GM12891 (cell line): Measurements from ENCODE around the gene THSD4. TPM values are rescaled to one million over a fixed set of nuclear protein-coding genes. Genes with fewer than 3 reads are reported as not detected.
A peak's percentile ranks its signal among the peaks of the same experiment; 100 is the strongest.

Source experiments
- DNase-seq: peaks from one replicate; pipeline ENCODE4 v3.0.0; 2011; ENCODE audit warnings: low spot score; ENCODE audit not compliant: insufficient read length
- FAIRE-seq: peaks from 2 replicates; lab custom pipeline; 2011; peaks lifted over from hg19 to GRCh38; lab: Jason Lieb, UNC
- PAX5 ChIP-seq: IDR thresholded peaks from 2 replicates; pipeline ENCODE4 v1.6.1; 2011; ENCODE audit warnings: low read length, moderate library complexity, mild to moderate bottlenecking; ENCODE audit not compliant: insufficient read depth, severe bottlenecking
- POLR2A ChIP-seq: IDR thresholded peaks from 2 replicates; pipeline ENCODE4 v1.6.1; 2011; ENCODE audit warnings: low read depth, low read length, control low read depth
- POLR2AphosphoS5 ChIP-seq: IDR thresholded peaks from 2 replicates; pipeline ENCODE4 v1.6.1; 2011; ENCODE audit warnings: low read depth, low read length, control low read depth
- POU2F2 ChIP-seq: IDR thresholded peaks from 2 replicates; pipeline ENCODE4 v1.6.1; 2011; ENCODE audit warnings: low read depth, mild to moderate bottlenecking, control low read depth, low read length, moderate library complexity
- SPI1 ChIP-seq: IDR thresholded peaks from 2 replicates; pipeline ENCODE4 v1.6.1; 2011; ENCODE audit warnings: low read depth, low read length, control low read depth
- TAF1 ChIP-seq: IDR thresholded peaks from 2 replicates; pipeline ENCODE4 v1.6.1; 2011; ENCODE audit warnings: low read depth, low read length, control low read depth
- polyA plus RNA-seq: library from polyadenylated mRNA; unstranded; fragments of >200 nt; gene quantifications from one replicate; pipeline ENCODE4 v1.2.1, GENCODE V29; 2012; ENCODE audit warnings: low read depth, missing spikeins, inconsistent platforms; ENCODE audit not compliant: missing spikeins

Gene THSD4
- 0.04 TPM for polyA plus RNA-seq

GRCh38 chr15:71114887-71115566, at the start of gene THSD4:
TSS of gene THSD4 (plus strand) at chr15:71115471.
- peak; percentile 72 for FAIRE-seq
- TF ChIP-seq POU2F2 (no peak), SPI1 (no peak), POLR2A (no peak), TAF1 (no peak), POLR2AphosphoS5 (no peak), PAX5 (no peak)
- peak; percentile 91 for DNase-seq

- DNase-seq (no peak), FAIRE-seq (no peak)
- no peak for TF ChIP-seq PAX5
- TF ChIP-seq POLR2AphosphoS5: no peak
- no peak for TF ChIP-seq POU2F2
- TF ChIP-seq SPI1: no peak
- no peak for TF ChIP-seq TAF1
- TF ChIP-seq POLR2A: no peak
These were observed 48.3 kb upstream of the THSD4 start for GRCh38 chr15:71066983-71067382.

DNA sequence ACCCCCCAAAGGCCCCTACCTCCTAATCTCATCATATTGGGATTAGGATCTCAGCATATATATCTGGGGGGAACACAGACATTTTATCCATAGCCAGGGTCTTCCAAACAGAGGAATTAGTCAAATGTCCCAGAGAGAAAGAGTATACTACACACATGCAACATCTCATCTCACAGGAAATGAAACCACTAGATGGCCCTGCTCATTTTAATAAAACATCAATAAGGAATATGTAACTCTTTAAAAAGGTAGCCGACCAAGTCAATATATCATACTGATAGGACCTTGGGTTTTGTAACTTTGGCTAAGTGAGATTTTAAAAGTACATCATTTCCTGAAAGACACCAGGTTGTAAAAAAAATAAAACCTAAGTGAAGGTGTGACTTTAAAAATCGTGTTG, 45.6 kb upstream of the THSD4 start:
- no peak for DNase-seq
- no peak for FAIRE-seq
- TF ChIP-seq TAF1 (no peak), SPI1 (no peak), POLR2AphosphoS5 (no peak), PAX5 (no peak), POLR2A (no peak), POU2F2 (no peak)

DNA sequence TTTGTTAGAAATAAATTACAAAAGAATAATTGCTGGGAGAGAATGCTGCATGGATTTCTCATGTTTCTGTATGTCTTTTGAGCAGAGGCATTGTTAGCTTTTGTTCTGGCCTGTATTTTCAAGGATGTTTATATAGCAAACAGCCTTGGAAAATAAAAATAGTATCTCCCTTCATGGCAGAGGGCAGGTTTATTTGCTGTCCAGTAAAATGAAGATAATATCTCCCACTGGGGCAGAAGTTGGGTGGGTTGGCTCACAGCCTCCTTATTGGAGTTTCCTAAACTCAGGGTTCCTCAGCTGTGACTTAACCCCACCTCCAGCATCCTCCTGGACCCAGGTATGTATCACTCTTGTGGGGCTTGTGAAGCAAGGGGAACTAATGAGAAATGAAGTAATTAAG, 43.7 kb upstream of the THSD4 start:
- no peak for DNase-seq
- no peak for FAIRE-seq
- TF ChIP-seq POLR2A (no peak), POU2F2 (no peak), TAF1 (no peak), POLR2AphosphoS5 (no peak), PAX5 (no peak), SPI1 (no peak)

GRCh38 chr15:71072423-71072822, 42.8 kb upstream of the THSD4 start:
- DNase-seq (no peak), FAIRE-seq (no peak)
- TF ChIP-seq POLR2AphosphoS5 (no peak), SPI1 (no peak), PAX5 (no peak), POU2F2 (no peak), TAF1 (no peak), POLR2A (no peak)

DNA sequence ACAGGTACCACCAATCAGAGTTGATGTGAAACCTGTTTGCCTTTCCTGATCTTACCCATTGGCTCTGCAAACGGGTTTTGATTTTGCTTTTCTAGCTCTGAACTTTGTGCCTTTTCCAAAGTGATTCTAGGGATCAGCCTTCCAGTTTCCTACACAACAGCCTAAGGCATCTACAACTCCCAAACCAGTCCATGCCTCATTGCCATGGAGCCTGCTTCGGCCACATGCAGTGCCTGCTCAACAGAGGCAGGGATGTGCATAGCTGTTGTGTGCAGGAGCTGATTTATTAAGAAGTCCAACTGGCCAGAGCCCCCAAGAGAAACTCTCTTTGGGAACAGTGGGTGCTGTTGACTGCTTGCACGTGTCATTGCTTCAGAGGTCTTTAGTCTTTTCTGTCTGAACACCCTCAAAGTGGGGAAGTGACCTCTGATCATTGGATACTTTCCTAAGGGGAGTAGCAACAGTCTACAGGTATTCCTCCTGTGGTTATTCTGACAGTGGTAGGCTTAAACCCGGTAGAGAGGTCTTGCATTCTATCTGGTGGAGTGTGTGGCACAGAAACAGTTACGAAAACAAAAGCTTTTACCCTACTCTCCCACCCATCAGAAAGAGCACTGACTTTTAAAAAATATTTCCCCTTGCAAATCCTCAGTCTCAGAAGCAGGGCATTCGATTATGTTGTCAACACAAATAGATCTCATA, 36.6 kb upstream of the THSD4 start:
- TF ChIP-seq PAX5: no peak
- DNase-seq: no peak
- FAIRE-seq: no peak

- DNase-seq: no peak
- TF ChIP-seq PAX5: no peak
- no peak for FAIRE-seq
These were observed 35.8 kb upstream of the THSD4 start for GRCh38 chr15:71079208-71080044.

DNA sequence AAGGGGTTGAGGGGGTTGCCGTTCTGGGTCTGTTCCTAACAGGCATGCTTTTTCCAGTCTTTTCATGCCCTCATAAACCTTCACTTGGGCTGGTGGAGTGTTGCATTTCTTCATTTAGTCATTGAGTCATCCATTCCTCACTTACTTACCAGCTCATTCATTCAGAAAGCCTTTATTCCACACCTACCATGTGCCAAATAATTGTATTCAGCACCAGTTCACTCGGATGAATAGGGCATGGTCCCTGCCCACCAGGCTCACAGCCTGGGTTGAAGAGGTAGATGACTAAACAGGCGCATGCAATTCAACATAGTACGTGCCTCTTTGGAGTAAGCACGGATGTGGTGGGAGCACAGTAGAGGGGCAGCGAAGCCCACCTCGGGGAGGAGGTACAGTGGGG, 35.1 kb upstream of the THSD4 start:
- DNase-seq (no peak), FAIRE-seq (no peak)
- no peak for TF ChIP-seq SPI1
- no peak for TF ChIP-seq POLR2AphosphoS5
- no peak for TF ChIP-seq PAX5
- TF ChIP-seq TAF1: no peak
- no peak for TF ChIP-seq POLR2A
- TF ChIP-seq POU2F2: no peak

GRCh38 chr15:71080705-71081104, 34.6 kb upstream of the THSD4 start:
- DNase-seq: no peak
- FAIRE-seq: no peak
- TF ChIP-seq POLR2AphosphoS5 (no peak), POU2F2 (no peak), TAF1 (no peak), SPI1 (no peak), POLR2A (no peak)
